GM12872 (cell line): Measurements from ENCODE around the gene TBC1D1.

Source experiments
- TF ChIP-seq, protein P1 (sequence below): IDR thresholded peaks from 3 replicates; pipeline ENCODE4 v1.5.1; 2011; ENCODE audit warnings: low read depth, mild to moderate bottlenecking, low read length, moderate library complexity; ENCODE audit not compliant: insufficient read depth

Gene TBC1D1

DNA sequence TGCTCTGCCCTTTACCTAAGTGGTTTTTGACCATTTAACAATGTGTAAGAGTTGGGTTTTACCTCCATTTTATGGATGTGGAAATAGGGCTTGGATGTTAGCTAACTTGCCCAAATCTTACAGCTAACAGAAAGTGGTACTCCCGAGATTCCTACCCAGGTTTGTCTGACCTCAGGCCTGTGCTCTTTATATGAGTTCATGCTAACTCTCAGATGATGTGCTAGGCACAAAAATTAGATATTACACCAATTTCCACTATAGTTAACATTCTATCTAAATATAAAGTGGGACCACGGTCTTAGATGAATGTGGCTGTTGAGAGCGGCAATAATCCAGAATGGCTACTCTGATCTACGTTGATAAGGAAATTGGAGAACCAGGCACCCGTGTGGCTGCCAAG, 69.2 kb downstream of the TBC1D1 start, which contains the start of gene PTTG2:
PTTG2 (plus strand) TSS at position 301 of the 400 bp plus-strand sequence; CDS start at position 338, 37 bp downstream.
- TF ChIP-seq, protein P1, sequence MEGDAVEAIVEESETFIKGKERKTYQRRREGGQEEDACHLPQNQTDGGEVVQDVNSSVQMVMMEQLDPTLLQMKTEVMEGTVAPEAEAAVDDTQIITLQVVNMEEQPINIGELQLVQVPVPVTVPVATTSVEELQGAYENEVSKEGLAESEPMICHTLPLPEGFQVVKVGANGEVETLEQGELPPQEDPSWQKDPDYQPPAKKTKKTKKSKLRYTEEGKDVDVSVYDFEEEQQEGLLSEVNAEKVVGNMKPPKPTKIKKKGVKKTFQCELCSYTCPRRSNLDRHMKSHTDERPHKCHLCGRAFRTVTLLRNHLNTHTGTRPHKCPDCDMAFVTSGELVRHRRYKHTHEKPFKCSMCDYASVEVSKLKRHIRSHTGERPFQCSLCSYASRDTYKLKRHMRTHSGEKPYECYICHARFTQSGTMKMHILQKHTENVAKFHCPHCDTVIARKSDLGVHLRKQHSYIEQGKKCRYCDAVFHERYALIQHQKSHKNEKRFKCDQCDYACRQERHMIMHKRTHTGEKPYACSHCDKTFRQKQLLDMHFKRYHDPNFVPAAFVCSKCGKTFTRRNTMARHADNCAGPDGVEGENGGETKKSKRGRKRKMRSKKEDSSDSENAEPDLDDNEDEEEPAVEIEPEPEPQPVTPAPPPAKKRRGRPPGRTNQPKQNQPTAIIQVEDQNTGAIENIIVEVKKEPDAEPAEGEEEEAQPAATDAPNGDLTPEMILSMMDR, result no peak

DNA sequence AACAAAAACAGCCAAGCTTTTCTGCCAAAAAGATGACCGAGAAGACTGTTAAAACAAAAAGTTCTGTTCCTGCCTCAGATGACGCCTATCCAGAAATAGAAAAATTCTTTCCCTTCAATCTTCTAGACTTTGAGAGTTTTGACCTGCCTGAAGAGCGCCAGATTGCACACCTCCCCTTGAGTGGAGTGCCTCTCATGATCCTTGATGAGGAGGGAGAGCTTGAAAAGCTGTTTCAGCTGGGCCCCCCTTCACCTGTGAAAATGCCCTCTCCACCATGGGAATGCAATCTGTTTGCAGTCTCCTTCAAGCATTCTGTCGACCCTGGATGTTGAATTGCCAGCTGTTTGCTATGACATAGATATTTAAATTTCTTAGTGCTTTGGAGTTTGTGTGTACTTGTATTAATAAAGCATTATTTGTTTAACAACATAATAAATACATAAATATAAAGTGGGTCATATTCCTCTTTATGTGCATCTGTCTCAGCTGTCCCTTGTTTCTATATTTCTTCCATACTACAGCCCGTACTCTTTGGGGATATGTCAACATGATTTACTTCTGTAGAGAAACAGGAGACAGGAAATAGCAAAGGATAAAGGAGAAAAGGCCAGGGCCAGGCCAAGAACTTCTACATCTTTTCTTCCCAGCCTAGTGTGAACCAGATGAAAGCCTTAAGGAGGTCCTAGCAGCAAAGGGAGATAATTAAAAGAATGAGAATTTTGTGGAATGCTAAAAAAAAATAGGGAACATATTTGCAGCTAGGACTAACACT, 70.0 kb downstream of the TBC1D1 start:
- TF ChIP-seq, protein P1, result no peak

DNA sequence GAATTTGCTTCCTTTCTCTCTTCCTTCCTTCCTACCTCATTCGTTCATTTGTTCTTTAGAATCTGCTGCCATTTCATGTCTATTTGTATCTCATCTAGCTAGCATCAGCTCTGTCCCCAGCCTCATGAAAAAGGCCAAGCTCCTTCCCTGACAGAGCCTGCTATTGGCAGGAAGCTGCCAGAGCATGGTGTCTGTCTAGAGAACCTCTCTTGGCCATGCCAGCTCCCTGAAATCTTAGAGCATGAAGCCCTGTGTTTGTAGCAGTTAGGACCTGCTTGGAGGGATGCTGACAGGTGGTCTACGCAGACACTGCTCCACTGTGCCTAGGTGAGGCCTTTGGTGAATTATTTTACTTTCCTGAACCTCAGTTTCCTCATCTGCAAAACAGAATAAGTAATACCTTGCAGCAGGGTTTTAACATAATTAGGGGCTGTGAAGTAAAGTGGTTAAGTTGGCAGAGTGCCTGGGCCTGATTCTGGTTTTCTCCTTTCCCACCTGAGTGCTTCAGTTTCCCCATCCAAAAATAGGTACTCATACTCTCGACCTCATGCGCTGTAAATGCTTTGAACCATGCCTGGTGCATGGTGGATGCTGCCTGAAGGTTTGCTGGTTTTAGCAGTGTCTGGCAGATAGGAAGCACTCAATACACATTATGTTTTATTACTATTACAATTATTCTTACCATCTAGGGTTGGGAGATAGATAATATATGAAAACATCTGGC, 74.0 kb downstream of the TBC1D1 start:
- TF ChIP-seq, protein P1, result no peak

DNA sequence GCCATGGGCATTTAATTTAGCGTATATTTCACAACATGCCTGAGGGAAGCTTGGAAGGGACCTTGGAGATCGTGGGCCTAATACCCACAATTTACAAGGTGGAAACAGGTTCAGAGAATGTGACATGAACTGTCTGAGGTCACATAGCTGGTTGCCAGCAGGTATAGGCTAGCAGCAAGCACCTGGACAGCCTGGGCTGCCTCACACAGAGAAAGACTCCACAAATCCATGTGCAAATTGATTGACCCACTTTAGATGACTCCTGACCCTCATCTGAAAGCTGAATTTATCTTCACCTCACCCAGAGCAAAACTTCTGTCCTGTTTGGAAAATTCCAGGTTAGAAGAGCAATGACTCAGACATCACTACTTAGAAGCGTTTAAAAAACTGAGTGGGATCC, 75.2 kb downstream of the TBC1D1 start:
- TF ChIP-seq, protein P1, result no peak

DNA sequence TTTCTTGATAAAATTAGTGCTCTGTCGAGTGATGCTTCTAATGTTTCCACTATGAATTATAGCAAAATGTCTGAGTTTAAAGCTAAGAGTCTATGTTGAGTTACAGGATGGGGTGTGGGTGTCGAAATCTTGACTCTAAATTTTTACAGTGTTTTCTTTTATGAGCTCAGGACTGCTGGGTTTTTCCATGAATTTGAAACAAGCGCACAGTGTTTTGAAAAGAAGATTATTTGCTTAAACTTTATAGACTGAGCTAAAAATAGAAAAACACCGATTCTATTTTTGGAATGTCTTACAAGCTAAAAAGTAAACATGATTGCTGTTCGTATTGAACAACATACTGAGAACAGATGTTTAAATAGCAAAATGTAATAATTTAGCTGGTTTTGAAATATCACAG, 76.9 kb downstream of the TBC1D1 start:
- TF ChIP-seq, protein P1, result no peak

DNA sequence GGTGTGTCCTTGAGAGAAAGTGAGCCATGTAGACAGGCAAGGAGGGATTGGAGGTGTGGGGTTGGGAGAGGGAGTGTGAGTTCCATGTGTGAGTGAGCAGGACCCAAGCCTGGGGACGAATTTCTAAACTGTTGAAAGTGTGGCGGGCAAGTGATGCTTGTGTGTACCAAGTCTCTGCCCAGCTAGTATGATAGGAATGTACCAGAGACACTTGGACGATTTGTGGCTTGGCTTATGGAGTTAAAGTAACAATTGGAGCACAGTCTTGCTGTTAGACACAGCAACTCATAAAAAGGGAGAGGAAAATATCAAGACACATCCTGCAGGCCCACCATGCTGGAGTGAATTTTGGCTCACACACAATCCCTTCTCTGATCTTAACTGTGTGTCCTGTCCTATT, 77.9 kb downstream of the TBC1D1 start:
- TF ChIP-seq, protein P1, result no peak

DNA sequence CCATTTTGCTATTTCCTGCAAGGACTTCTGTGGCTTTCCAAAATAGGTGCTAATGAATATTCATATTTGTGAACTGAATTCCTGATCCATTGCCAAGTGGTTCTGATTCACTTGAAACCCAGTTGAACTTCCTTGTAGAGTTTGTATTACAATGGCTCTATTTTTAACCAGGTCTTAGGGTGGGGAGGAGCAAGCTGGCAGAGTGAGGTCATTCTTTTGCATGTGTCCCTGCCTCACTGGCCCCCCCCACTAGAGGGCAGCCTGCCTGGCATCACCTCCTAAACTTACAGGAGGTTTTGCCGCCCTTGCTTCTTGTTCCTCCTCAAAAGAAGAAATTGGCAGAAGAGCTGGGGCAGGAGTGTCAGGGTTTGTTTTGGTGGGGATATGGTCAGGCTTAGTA, 79.8 kb downstream of the TBC1D1 start:
- TF ChIP-seq, protein P1, result peak; percentile 69
